Hippocampal formation (tissue), 2 donors: ENCODE results near the gene DTYMK.

Experiments
- DNase-seq, 2 donors: peaks; one replicate each; lab custom pipeline; 2025; lab: John Stamatoyannopoulos, UW

The DTYMK gene

GRCh38 chr2:241649404-241649803 is 37.2 kb downstream of the DTYMK start:
- DNase-seq: peak in 1 of 2 donors; percentile 8

GRCh38 chr2:241648453-241648852 is 38.2 kb downstream of the DTYMK start:
- DNase-seq: no peak

GRCh38 chr2:241645915-241646645 is 40.5 kb downstream of the DTYMK start:
- DNase-seq: no peak

- no peak for DNase-seq
Observed at GRCh38 chr2:241645056-241645914, 41.3 kb downstream of the DTYMK start.

GRCh38 chr2:241641631-241642030 is 45.0 kb downstream of the DTYMK start:
- DNase-seq: no peak

- DNase-seq: no peak
Observed at GRCh38 chr2:241640165-241640795, 46.3 kb downstream of the DTYMK start.

GRCh38 chr2:241639385-241639784 is 47.2 kb downstream of the DTYMK start:
- no peak for DNase-seq

GRCh38 chr2:241638940-241639339 is 47.7 kb downstream of the DTYMK start:
- DNase-seq: no peak

GRCh38 chr2:241637795-241638660 is 48.6 kb downstream of the DTYMK start:
- no peak for DNase-seq

GRCh38 chr2:241637018-241637794 is 49.4 kb downstream of the DTYMK start, which contains the start of the genes ATG4B and THAP4:
Gene ATG4B, plus strand, starts transcription at chr2:241637693. Its CDS starts 22 bp downstream, at chr2:241637715.
Gene THAP4, minus strand, starts transcription at chr2:241637158. Its CDS starts 141 bp downstream, at chr2:241637017.
- peak; percentile 81 to 85 for DNase-seq

GRCh38 chr2:241636182-241637017 is 50.2 kb downstream of the DTYMK start:
- DNase-seq: no peak

- no peak for DNase-seq
Observed at GRCh38 chr2:241635756-241636155, 50.9 kb downstream of the DTYMK start.

GRCh38 chr2:241633561-241633960 is 53.1 kb downstream of the DTYMK start:
- no peak for DNase-seq

GRCh38 chr2:241632478-241633325 is 53.9 kb downstream of the DTYMK start:
- DNase-seq: no peak

- no peak for DNase-seq
Observed at GRCh38 chr2:241629762-241630435, 56.7 kb downstream of the DTYMK start.

GRCh38 chr2:241627675-241628074 is 58.9 kb downstream of the DTYMK start:
- DNase-seq: no peak
